Right renal cortex interstitium (tissue), 3 donors: ENCODE results near the gene MYBPC3. TPM values are rescaled to one million over a fixed set of nuclear protein-coding genes. Genes with fewer than 3 reads are reported as not detected.

Experiments used
- polyA plus RNA-seq, 3 donors: library from polyadenylated mRNA; unstranded; fragments of 120-200 nt; gene quantifications; one replicate each; pipeline ENCODE4 v1.2.1, GENCODE V29; 2013; ENCODE audit not compliant: insufficient read length in 3 of 3

Gene MYBPC3
- polyA plus RNA-seq, 3 donors, result 0.08 to 0.64 (median 0.18) TPM

Other genes with a start within 250 kb of the MYBPC3 start
- gene ARFGAP2, start 175.8 kb downstream of the MYBPC3 start, polyA plus RNA-seq, result 10 to 100 TPM; 80.1 to 81.6 (median 81.0) TPM
- 10 to 100 TPM; 27.2 to 34.3 (median 33.4) TPM for gene PACSIN3, start 166.3 kb downstream of the MYBPC3 start, polyA plus RNA-seq
- 10 to 100 TPM; 20.8 to 24.2 (median 21.0) TPM for gene DDB2, start 137.7 kb downstream of the MYBPC3 start, polyA plus RNA-seq
- gene ACP2, start 103.9 kb downstream of the MYBPC3 start, polyA plus RNA-seq, result 10 to 100 TPM; 48.0 to 55.0 (median 51.8) TPM
- 10 to 100 TPM; 36.1 to 39.6 (median 39.2) TPM for gene NR1H3, start 94.7 kb downstream of the MYBPC3 start, polyA plus RNA-seq
- 10 to 100 TPM; 36.5 to 37.9 (median 37.8) TPM for gene MADD, start 82.6 kb downstream of the MYBPC3 start, polyA plus RNA-seq
- 1 to 10 TPM; 2.5 to 3.7 (median 2.9) TPM for gene SPI1, start 25.8 kb upstream of the MYBPC3 start, polyA plus RNA-seq
- 10 to 100 TPM; 37.3 to 45.0 (median 39.8) TPM for gene SLC39A13, start 55.9 kb upstream of the MYBPC3 start, polyA plus RNA-seq
- 100 to 1,000 TPM; 175 to 194 (median 176) TPM for gene PSMC3, start 73.7 kb upstream of the MYBPC3 start, polyA plus RNA-seq
- under 1 TPM in 2 of 3 donors, not detected in 1; 0.13 to 0.14 TPM for gene RAPSN, start 96.4 kb upstream of the MYBPC3 start, polyA plus RNA-seq
- 10 to 100 TPM; 92.7 to 99.4 (median 98.1) TPM for gene CELF1, start 200.4 kb upstream of the MYBPC3 start, polyA plus RNA-seq
- 10 to 100 TPM; 51.6 to 61.4 (median 55.3) TPM for gene PTPMT1, start 212.9 kb upstream of the MYBPC3 start, polyA plus RNA-seq
- 10 to 100 TPM; 28.4 to 30.0 (median 29.8) TPM for gene KBTBD4, start 226.3 kb upstream of the MYBPC3 start, polyA plus RNA-seq
- gene NDUFS3, start 226.4 kb upstream of the MYBPC3 start, polyA plus RNA-seq, result 100 to 1,000 TPM; 162 to 168 (median 166) TPM
- under 1 TPM in 2 of 3 donors, not detected in 1; 0.19 to 0.40 TPM for gene FAM180B, start 234.0 kb upstream of the MYBPC3 start, polyA plus RNA-seq
- gene C1QTNF4, start 241.7 kb upstream of the MYBPC3 start, polyA plus RNA-seq, result 1 to 10 TPM; 4.5 to 6.3 (median 5.3) TPM